Memory B cell (primary cell): Measurements from ENCODE around the gene CLSTN3.
A peak's percentile ranks its signal among the peaks of the same experiment; 100 is the strongest.

Experiments used
- ATAC-seq: fragments of 150-1000 bp; cut with Tn5 transposase; 2 replicates; pipeline ENCODE4 v1.10.0; 2021; ENCODE audit warnings: low read depth, mild to moderate bottlenecking, moderate library complexity
- DNase-seq, 2 donors: peaks; one replicate each; pipeline ENCODE4 v3.0.0; 2022; ENCODE audit warnings: low spot score in 2 of 2
- H3K27ac Mint-ChIP-seq: one replicate; pipeline ENCODE4 v1.8.0; 2022; ENCODE audit warnings: mild to moderate bottlenecking, moderate library complexity, mixed read lengths
- H3K27me3 Mint-ChIP-seq: one replicate; pipeline ENCODE4 v1.8.0; 2022; ENCODE audit warnings: mixed read lengths
- H3K36me3 Mint-ChIP-seq: one replicate; pipeline ENCODE4 v1.8.0; 2022; ENCODE audit warnings: mild to moderate bottlenecking, mixed read lengths
- H3K4me1 Mint-ChIP-seq: one replicate; pipeline ENCODE4 v1.8.0; 2022; ENCODE audit warnings: mixed read lengths
- H3K4me3 Mint-ChIP-seq: one replicate; pipeline ENCODE4 v1.8.0; 2022; ENCODE audit warnings: mild to moderate bottlenecking, moderate library complexity, mixed read lengths
- H3K9me3 Mint-ChIP-seq: one replicate; pipeline ENCODE4 v1.8.0; 2022; ENCODE audit warnings: mixed read lengths

CLSTN3 gene

GRCh38 chr12:7110661-7111060, 19.5 kb upstream of the CLSTN3 start:
- no peak for DNase-seq
- Mint-ChIP-seq H3K27ac (no peak overlapping the region), H3K4me1 (peaks cover 32% of the 10 kb centered on the region), H3K4me3 (no peak overlapping the region), H3K36me3 (peaks cover 16% of the 10 kb centered on the region), H3K27me3 (no peaks in the 10 kb centered on the region), H3K9me3 (peaks cover 7% of the 10 kb centered on the region)
- no peak for ATAC-seq

GRCh38 chr12:7112041-7112440, 18.1 kb upstream of the CLSTN3 start:
- ATAC-seq: no peak
- no peak overlapping the region for H3K27ac Mint-ChIP-seq
- no peaks in the 10 kb centered on the region for H3K27me3 Mint-ChIP-seq
- H3K36me3 Mint-ChIP-seq: peaks cover 14% of the 10 kb centered on the region
- H3K4me1 Mint-ChIP-seq: peaks cover 29% of the 10 kb centered on the region
- H3K9me3 Mint-ChIP-seq: no peaks in the 10 kb centered on the region
- no peak overlapping the region for H3K4me3 Mint-ChIP-seq
- no peak for DNase-seq

DNA sequence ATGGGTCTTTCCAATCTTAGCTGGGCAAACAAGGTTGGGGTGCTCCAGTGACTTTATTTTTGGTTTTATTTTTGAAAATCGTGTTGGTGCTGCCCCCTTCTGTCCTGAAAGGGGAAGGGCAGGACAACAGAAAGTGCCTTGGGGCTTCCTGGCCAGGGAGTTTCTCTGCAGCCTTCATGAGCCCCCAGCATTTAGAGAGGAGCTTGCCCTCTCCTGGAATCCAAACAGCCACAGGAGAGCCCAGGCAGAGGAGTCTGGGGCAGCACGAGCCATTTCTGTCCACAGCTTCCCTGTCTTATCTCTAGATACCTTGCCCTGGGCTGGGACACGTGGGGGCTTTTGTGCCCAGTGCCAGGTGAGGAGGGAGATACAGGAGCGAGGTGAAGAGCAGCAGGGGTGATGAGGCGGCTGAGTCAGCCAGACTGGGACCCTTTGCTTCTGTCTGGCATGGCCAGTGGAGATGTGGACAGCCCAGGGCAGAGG, 16.7 kb upstream of the CLSTN3 start:
- no peak overlapping the region for H3K27ac Mint-ChIP-seq
- ATAC-seq: peak; percentile 34

GRCh38 chr12:7114008-7114407, 16.2 kb upstream of the CLSTN3 start:
- Mint-ChIP-seq H3K36me3 (peaks cover 18% of the 10 kb centered on the region), H3K4me3 (no peak overlapping the region), H3K4me1 (peaks cover 18% of the 10 kb centered on the region), H3K9me3 (no peaks in the 10 kb centered on the region), H3K27me3 (no peaks in the 10 kb centered on the region), H3K27ac (no peak overlapping the region)
- DNase-seq: no peak
- no peak for ATAC-seq

More for the DNA sequence above, 16.7 kb upstream of the CLSTN3 start:
- H3K36me3 Mint-ChIP-seq: peaks cover 14% of the 10 kb centered on the region
- H3K27me3 Mint-ChIP-seq: no peaks in the 10 kb centered on the region
- no peak overlapping the region for H3K4me3 Mint-ChIP-seq
- no peaks in the 10 kb centered on the region for H3K9me3 Mint-ChIP-seq
- DNase-seq: peak; percentile 45 to 58
- H3K4me1 Mint-ChIP-seq: peaks cover 21% of the 10 kb centered on the region

DNA sequence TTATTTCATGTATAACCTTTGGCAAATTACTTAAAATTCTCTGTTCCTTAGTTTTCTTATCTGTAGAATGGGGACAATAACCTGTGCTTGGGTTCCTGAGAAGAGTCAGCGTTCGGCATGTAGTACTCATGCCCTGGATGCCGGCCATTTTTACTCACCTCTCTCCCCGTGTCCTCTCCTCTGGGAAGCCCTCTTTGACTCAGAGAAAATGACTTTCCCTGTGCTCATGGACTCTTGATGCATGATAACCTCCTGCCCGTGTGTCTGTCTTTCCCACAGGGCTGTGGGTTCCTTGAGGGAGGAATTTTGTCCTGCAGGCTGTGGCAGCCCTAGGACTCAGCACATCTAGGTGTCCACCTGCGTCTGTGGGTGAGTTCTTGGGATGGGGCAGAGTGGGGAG, 15.3 kb upstream of the CLSTN3 start:
- no peaks in the 10 kb centered on the region for H3K27me3 Mint-ChIP-seq
- H3K4me3 Mint-ChIP-seq: no peak overlapping the region
- H3K9me3 Mint-ChIP-seq: no peaks in the 10 kb centered on the region
- H3K4me1 Mint-ChIP-seq: peaks cover 11% of the 10 kb centered on the region
- DNase-seq: no peak
- H3K36me3 Mint-ChIP-seq: peaks cover 18% of the 10 kb centered on the region
- no peak overlapping the region for H3K27ac Mint-ChIP-seq
- ATAC-seq: no peak

DNA sequence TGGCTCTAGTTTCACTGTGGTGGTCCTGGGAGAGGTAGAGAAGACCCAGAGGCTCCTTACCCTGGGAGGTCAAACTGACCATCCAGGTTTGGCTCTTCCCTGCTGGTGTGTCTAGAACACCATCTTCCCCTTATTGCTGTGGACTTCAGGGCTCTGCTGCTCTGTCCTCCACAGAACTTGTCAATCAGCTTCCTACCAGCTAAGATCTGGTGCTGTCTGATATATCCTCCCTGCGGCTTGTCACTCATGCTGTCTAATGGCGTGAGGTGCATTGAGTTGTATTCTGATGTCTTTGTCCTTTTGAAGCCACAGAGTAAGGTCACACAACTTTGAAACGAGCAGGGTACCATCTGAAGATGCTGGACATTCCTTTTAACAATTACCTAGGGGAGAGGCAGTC, 14.0 kb upstream of the CLSTN3 start:
- H3K27ac Mint-ChIP-seq: no peak overlapping the region
- peaks cover 4% of the 10 kb centered on the region for H3K4me1 Mint-ChIP-seq
- H3K36me3 Mint-ChIP-seq: peaks cover 18% of the 10 kb centered on the region
- H3K9me3 Mint-ChIP-seq: no peaks in the 10 kb centered on the region
- no peaks in the 10 kb centered on the region for H3K27me3 Mint-ChIP-seq
- DNase-seq: no peak
- no peak overlapping the region for H3K4me3 Mint-ChIP-seq
- ATAC-seq: no peak

DNA sequence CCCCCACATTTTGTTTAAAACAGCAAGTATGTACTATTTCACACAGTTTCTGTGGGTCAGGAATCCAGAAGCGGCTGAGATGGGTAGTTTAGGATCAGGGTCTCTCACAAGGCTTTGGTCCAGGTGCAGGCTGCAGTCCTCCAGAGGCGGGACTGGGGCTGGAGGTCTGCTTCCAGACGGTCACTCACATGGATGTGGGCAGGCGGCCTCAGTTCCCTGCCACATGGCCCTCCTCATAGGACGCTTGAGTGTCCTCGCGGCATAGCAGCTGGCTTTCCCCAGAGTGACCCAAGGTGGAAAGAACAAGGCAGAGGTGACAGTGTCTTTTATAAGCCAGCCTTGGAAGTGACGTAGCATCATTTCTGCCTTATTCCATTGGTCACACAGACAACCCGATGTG, 13.3 kb upstream of the CLSTN3 start:
- no peak overlapping the region for H3K4me3 Mint-ChIP-seq
- H3K27ac Mint-ChIP-seq: no peak overlapping the region
- H3K9me3 Mint-ChIP-seq: no peaks in the 10 kb centered on the region
- peaks cover 20% of the 10 kb centered on the region for H3K36me3 Mint-ChIP-seq
- H3K4me1 Mint-ChIP-seq: peaks cover 4% of the 10 kb centered on the region
- ATAC-seq: no peak
- no peaks in the 10 kb centered on the region for H3K27me3 Mint-ChIP-seq
- DNase-seq: no peak

GRCh38 chr12:7117670-7118069, 12.5 kb upstream of the CLSTN3 start:
- no peak for ATAC-seq
- DNase-seq: no peak
- Mint-ChIP-seq H3K27ac (no peak overlapping the region), H3K36me3 (peaks cover 20% of the 10 kb centered on the region), H3K4me1 (peaks cover 4% of the 10 kb centered on the region), H3K27me3 (no peaks in the 10 kb centered on the region), H3K4me3 (no peak overlapping the region), H3K9me3 (no peaks in the 10 kb centered on the region)

DNA sequence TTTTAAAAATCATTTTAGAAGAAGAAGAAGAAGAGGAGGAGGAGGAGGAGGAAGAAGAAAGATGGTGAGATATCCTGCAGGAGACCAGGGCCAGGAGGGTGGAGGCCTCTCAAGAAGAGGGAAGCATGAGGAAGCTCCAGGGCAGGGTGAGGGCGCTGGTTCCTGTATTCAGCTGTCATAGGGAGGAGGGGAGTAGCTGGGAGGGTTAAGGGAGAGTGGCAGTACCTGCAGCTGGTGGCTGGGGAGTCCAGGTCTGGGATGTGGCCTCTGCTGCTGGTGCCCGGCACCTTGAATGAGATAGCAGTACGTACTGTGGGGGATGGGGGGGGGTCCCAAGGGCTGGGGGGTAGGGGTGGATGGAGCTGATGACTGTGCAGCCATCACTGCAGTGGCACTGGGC, 11.3 kb upstream of the CLSTN3 start:
- H3K27me3 Mint-ChIP-seq: no peaks in the 10 kb centered on the region
- H3K4me3 Mint-ChIP-seq: no peak overlapping the region
- DNase-seq: no peak
- ATAC-seq: no peak
- H3K27ac Mint-ChIP-seq: no peak overlapping the region
- H3K4me1 Mint-ChIP-seq: no peaks in the 10 kb centered on the region
- no peaks in the 10 kb centered on the region for H3K9me3 Mint-ChIP-seq
- H3K36me3 Mint-ChIP-seq: peaks cover 18% of the 10 kb centered on the region

DNA sequence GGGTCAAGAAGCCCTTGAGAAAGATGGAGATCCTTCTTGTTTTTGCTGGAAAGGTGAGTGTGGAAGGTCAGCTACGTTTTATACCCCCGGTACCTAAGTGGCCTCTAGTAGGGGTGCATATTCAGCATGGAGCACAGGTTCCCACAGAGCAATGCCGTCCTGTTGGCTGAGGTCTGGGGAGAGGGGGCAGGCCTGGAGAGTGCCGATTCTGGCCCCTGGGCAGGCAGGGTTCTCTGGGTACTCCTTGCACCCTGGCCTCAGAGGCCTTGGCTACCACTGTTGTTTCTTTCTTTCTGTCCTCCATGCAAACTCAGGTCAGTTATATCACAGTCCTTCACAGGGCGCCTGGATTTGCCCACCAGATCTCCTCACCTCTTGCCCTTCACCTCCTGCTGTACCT, 10.0 kb upstream of the CLSTN3 start:
- ATAC-seq: no peak
- Mint-ChIP-seq H3K27me3 (no peaks in the 10 kb centered on the region), H3K27ac (no peak overlapping the region), H3K9me3 (no peaks in the 10 kb centered on the region), H3K4me1 (no peaks in the 10 kb centered on the region), H3K36me3 (peaks cover 15% of the 10 kb centered on the region), H3K4me3 (no peak overlapping the region)
- no peak for DNase-seq

GRCh38 chr12:7121324-7121723, 8.8 kb upstream of the CLSTN3 start:
- no peaks in the 10 kb centered on the region for H3K9me3 Mint-ChIP-seq
- no peaks in the 10 kb centered on the region for H3K27me3 Mint-ChIP-seq
- DNase-seq (no peak), ATAC-seq (no peak)
- H3K27ac Mint-ChIP-seq: no peak overlapping the region
- H3K4me3 Mint-ChIP-seq: no peak overlapping the region
- H3K4me1 Mint-ChIP-seq: no peaks in the 10 kb centered on the region
- H3K36me3 Mint-ChIP-seq: peaks cover 8% of the 10 kb centered on the region

DNA sequence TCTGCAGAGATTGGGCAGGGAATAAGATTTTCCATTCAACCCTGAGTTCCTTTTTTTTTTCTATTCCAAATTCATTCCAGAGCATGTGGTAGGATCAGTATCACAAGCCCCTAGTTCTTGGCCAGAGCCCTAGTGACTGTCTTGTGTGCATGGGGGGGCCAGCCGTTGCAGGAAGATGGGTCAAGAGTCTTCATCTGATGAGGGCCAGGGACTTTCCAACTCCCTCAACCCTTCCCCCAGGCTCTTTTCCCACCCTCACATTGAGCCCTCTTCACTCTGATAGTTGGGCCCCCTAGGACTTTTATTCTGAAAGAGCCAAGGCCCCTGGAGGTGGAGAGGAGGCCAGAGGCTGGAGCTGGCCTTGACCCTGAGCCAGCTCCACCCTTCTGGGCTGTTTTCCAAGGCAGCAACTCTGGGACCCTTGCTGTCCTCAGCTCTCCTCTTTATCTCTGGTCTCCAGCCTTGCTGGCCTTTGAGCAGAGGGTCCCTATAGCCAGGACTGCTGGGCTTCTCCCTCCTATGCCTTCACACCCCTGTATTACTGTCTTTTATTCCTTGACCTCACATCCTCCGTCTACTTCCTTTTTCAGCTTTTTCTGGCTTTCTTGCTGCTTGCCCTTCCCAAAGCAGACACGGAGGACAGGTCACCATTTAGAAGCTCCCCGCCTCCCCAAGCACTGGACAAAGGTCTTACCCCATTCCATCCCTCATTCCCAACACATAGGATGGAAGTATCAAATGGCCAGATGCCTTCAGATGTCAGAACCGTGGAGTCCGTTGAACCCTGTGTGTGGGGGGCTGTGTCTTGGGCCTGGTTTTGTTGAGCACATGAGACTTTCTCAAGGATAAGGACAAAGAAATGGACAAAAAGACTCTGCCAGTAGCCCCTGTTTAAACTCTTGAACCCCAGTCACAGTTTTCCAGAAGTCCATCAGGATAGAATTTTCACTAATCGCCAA, 7.1 kb upstream of the CLSTN3 start:
- H3K9me3 Mint-ChIP-seq: no peaks in the 10 kb centered on the region
- H3K4me3 Mint-ChIP-seq: no peak overlapping the region
- no peak for DNase-seq
- H3K4me1 Mint-ChIP-seq: no peaks in the 10 kb centered on the region
- ATAC-seq: no peak
- no peaks in the 10 kb centered on the region for H3K27me3 Mint-ChIP-seq
- H3K27ac Mint-ChIP-seq: no peak overlapping the region
- H3K36me3 Mint-ChIP-seq: peaks cover 6% of the 10 kb centered on the region

DNA sequence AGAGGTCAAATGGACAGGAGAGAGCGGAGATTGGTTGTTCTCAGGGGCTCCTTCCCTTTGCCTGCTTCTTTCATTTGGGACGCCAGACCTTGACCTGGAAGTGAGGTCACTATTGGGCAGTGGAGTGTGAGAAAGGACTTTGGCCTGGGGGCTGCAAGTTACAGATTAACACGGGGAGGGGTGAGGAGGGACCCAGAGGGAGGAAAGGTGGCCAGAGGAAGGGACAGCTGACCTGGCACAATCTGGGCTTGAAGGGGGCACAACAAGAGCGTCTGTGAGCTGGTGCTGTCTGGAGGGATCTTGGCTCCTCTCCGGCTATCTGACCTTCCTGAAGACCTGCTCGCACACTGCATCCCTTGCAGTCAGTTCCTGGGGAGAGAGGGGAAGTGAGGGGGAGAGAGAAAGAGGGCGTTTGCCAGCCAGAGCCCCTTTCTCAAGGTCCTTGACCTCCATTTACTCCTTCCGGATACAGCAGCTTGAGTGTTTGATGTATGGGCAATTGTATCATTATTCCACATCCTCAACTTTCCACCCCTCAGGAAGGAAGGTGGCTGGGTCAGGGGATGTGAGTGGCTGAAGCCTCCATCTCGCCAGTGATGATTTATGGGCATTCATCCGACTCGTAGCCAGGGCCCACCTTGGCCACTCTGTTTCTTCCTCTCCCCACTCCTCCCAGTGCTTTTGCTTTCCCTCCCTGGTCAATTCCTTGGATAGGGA, 6.2 kb upstream of the CLSTN3 start:
- no peak for DNase-seq

DNA sequence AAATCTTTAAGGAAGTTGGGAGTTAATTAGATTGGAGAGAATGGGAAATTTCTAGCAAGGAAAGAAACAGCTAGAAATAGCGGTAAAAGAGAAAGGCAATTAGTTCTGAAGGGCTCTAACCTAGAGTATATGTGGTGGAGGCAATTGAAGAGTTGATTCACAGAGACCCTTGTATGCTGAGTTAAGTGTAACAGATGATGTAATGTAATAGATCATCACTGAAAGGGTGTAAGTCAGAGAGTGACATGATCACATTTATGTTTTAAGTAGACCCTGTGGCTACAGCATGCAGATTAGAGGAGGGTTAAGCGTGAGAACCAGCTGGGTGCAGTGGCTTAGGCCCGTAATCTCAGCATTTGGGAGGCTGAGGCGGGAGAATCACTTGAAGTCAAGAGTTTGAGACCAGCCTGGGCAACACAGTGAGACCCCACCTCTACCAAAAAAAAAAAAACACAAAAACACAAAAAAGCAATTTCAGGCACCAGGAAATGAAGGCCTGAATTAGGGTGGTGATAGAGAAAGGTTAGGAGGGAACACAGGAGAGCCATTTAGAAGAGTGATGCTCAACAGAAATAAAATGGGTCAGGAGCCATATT, 4.4 kb upstream of the CLSTN3 start:
- H3K4me1 Mint-ChIP-seq: peaks cover 2% of the 10 kb centered on the region
- H3K9me3 Mint-ChIP-seq: no peaks in the 10 kb centered on the region
- no peaks in the 10 kb centered on the region for H3K27me3 Mint-ChIP-seq
- peaks cover 2% of the 10 kb centered on the region for H3K36me3 Mint-ChIP-seq
- ATAC-seq: no peak
- DNase-seq: no peak
- H3K4me3 Mint-ChIP-seq: no peak overlapping the region
- peak overlapping the region; percentile 7 for H3K27ac Mint-ChIP-seq

More for the DNA sequence above, 6.2 kb upstream of the CLSTN3 start:
- no peaks in the 10 kb centered on the region for H3K9me3 Mint-ChIP-seq
- H3K4me3 Mint-ChIP-seq: no peak overlapping the region
- ATAC-seq: no peak
- H3K27me3 Mint-ChIP-seq: no peaks in the 10 kb centered on the region
- H3K4me1 Mint-ChIP-seq: no peaks in the 10 kb centered on the region
- peaks cover 2% of the 10 kb centered on the region for H3K36me3 Mint-ChIP-seq
- H3K27ac Mint-ChIP-seq: no peak overlapping the region
